GM18520 (cell line): Measurements from ENCODE around the gene SASH1.
A peak's percentile ranks its signal among the peaks of the same experiment; 100 is the strongest.

ENCODE experiments used
- ATAC-seq: cut with Tn5 transposase; IDR thresholded peaks from one replicate; pipeline ENCODE4 v1.9.1; 2021; ENCODE audit not compliant: unreplicated experiment

Gene SASH1

GRCh38 chr6:148516217-148516616 is 173.6 kb downstream of the SASH1 start:
- no peak for ATAC-seq

DNA sequence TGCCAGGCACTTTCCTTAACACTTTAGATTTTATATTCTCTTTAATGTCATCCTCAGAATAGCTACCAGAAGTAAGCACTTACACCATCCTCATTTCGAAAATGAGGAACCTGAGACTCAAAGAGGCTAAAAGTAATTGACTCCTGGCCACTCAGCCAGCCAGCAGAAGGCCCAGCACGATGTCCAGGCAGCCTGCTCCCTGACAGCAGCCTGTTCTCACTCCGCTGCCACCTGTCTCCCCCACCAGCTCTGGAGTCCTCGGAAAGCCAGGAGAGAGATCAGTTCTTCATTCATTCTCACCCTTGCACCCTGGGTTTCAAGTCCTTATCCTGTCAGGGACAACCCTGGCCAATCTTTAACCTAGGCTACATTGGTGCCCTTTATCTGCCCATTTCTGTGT is 174.0 kb downstream of the SASH1 start:
- no peak for ATAC-seq

GRCh38 chr6:148517470-148517869 is 174.8 kb downstream of the SASH1 start:
- no peak for ATAC-seq

GRCh38 chr6:148518511-148519156 is 176.0 kb downstream of the SASH1 start:
- ATAC-seq: no peak

- ATAC-seq: peak; percentile 85
Measured at GRCh38 chr6:148520109-148520841, 177.6 kb downstream of the SASH1 start.

DNA sequence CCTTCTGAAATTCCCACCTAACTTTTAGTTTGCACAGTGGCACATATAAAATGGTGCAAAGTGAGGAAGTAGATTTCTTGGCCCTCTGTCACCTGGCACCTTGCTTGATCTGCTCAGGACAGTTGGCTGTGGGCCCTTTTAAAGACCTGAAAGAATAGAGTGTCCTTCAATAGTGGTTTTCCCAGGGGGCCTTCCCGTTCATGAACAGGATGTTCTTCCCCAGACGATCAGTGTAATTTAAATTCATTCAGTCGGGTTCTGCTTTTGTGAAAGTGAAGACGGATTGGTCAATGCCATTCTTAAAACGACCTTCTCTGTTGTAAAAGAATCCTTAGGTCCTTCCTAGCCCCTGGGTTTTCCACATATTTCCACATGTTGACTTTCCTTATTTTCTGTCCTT is 178.5 kb downstream of the SASH1 start:
- ATAC-seq: no peak

DNA sequence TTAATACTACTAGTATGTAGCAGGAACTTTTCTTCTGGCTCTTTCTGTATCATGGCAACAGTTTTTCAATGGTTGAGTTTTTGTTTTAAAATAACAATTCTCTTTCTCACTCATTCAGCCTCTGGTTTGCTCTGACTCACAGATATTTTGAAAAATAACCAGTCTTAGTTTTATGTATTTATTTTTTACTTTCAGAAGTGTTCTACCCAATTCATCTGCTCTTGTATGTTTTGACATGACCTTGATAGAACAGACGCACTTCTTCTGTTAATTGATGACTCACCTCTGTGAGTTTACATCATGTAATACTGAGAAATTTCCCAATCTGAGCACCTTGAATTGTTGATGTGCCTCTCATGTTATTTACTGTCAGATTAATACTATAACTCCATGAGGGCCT is 178.9 kb downstream of the SASH1 start:
- ATAC-seq: no peak

DNA sequence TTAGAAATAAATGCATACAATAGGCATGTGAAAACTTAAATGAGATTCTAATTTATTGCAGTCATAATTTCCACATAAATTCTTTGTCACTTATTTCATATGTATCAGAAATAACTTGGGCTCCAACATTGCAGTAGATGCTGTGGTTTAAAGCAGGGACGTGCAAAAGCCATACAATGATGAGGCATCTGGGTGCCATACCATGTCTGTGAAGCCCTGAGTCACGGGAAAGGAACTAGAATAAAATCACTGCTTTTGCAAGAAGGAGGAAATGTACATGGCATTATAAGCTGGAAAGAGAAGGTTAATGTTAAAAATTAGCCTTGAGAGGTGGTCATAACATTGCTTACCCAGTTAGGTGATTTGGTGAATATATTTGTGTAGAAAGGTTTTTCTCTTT is 180.4 kb downstream of the SASH1 start:
- no peak for ATAC-seq

DNA sequence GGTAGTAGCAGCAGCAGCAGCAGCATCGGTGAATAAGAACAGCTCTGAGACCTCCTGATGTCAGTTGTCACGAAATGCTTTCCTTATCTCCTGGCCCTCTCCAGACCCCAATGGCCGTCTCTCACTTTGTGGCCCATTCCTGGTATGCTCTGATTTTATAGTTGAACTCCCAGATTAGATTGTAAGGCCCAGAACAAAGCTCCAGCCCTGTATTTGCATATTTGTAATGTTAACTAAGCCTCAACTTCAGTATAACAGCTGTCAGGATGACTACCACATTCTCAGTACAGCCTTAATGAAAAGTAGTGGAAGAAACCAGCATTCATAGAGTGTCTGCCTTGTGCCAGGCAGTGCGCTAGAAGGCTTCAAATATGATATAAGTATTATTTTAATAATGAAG is 180.9 kb downstream of the SASH1 start:
- ATAC-seq: no peak

DNA sequence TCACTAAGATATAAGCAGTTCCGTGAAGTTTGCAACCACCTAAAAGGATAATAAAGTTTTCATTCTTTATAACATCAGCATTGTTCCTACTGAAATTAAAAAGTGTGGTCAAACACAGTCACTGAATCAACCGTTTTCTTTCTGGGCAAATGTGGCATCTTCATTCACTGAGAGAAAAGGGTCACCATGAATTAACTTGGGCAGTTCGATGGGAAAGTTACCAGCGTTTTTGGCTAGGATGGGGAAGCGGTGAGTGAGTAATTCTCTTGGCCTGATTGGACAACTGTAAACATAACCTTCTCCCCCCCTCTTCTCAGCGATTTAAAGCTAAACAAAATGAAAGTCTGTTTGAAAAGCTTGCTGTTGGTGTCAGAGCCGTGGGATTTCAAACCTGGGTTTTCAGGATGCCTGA is 181.8 kb downstream of the SASH1 start:
- ATAC-seq: no peak

DNA sequence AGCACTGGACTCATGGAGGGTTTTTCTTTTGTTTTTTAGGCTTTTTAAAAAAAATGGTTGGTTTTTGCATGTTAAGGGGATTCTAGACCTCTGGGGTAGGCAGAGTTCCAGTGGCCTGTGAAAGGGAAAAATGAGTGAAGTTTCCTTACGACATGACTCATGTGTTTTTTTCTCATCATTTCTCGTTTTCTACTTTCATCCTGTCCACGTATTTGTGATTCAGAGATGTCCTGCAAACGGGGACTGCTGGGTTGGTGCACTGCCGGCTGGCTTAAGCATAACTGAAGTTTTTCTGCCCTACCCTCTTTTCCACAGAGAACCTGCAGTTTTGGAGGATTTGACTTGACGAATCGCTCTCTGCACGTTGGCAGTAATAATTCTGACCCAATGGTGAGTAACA is 182.3 kb downstream of the SASH1 start:
- ATAC-seq: no peak

- no peak for ATAC-seq
Measured at GRCh38 chr6:148525453-148525852, 182.8 kb downstream of the SASH1 start.

- no peak for ATAC-seq
Measured at GRCh38 chr6:148526145-148526544, 183.5 kb downstream of the SASH1 start.

DNA sequence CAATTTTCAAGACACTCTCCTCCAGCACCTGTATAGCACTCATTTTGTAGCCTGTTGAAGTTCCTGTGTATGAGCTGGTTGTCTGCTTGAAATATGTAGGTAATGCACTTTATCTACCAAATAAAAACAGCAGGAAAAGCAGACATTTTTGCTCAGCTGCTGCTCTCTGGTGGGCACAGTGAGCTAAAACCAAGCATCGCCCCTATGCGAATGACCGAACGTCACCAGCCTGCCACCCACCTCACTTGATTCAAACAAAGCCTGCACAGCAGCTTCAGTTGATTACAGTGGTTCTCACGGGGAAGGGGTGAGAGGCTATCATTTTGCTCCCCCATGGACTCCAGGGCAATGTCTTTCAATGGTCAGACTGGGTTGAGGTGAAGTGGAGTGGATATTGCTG is 185.7 kb downstream of the SASH1 start:
- ATAC-seq: no peak

DNA sequence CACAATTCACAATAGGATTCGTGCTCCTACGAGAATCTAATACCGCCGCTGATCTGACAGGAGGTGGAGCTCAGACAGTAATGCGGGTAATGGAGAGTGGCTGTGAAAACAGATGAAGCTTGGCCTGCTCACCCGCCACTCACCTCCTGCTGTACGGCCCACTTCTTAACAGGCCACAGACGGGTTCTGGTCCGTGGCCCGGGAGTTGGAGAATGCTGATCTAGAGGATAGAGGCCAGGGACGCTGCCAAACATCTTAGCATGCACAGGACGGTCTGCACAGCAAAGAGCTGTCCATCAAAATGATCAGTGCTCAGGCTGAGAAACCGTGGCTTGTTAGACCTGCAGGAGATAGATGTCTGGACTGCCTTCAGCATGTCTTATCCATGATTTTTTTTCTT is 186.4 kb downstream of the SASH1 start:
- no peak for ATAC-seq

- peak; percentile 78 for ATAC-seq
Measured at GRCh38 chr6:148530394-148530953, 187.8 kb downstream of the SASH1 start.

- no peak for ATAC-seq
Measured at GRCh38 chr6:148530976-148531375, 188.3 kb downstream of the SASH1 start.

DNA sequence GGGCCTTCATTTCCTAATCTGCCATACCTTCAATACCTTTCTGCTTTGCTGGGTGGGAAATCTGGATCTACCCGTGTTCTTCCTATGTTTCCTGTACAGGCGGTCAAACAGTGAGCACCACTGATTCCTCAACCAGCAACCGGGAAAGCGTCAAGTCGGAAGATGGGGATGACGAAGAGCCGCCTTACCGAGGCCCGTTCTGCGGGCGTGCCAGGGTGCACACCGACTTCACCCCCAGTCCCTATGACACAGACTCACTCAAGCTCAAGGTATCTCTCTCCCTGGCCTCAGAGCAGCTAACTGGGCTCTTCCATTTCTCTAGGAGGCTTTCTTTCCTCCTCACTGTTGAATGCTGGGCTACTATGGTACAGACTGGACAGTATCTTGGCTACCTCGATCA is 190.1 kb downstream of the SASH1 start:
- no peak for ATAC-seq

DNA sequence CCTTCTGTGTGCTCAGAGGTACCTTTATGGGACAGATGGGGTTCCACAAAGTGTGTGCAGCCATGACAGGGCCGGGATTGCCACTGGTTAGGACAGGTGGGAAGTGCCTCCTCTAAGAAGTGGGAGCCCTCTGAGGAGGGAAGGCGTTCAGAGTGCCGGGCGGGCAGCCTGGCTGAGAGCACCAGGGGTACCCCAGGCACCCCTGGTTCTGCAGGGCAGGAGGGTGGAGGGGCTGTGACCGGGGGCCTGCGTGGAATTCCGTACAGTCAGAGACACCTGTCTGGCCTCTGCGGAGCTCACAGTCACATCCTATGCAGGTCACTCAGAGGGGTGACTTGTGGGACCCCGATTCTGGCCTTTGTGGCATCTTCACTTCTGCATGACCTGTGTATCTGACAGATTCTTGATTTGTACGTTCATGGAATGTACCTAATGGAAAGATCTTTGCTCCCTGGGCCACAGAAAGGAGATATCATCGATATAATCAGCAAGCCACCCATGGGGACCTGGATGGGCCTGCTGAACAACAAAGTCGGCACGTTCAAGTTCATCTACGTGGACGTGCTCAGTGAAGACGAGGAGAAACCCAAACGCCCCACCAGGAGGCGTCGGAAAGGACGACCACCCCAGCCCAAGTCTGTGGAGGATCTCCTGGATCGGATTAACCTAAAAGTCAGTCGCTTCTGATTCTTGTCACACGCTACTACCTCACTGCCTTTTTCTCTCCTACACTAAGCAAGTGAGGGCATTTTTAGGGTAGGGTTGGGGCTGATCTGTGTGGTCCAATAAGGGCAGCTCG is 190.9 kb downstream of the SASH1 start:
- ATAC-seq: no peak

DNA sequence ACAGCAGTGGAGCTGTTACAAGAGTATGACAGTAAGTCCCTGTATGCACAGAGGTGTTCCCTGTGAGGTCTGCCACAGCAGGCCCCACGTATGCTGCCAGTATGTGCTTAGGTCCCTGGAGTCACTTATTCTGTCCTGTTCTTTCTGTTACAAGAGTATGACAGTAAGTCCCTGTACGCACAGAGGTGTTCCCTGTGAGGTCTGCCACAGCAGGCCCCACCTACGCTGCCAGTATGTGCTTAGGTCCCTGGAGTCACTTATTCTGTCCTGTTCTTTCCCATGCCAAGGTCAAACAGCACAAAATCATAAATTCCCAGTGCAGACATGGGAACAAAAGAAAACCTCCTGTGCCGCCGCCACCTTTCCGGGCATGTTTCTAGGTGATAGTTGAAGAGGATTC is 192.2 kb downstream of the SASH1 start:
- ATAC-seq: no peak

- no peak for ATAC-seq
Measured at GRCh38 chr6:148535381-148535780, 192.7 kb downstream of the SASH1 start.

DNA sequence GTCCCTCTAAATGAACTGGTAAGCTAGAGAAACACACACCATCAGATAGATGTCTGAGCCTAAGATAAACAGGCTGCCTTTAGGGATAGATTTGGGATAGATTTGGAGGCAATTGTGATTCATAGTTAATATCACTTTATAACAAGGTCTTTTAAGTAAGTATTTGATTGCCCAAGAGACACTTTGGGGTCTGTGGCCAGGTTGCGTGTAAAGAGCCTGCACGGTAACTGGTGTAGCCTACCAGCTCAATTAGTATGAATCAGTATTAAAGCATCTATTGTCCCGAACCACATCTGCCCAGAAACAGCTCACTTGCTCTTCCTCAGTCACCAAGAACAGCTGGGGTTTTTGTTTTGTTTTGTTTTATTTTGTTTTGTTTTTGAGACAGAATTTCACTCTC is 193.3 kb downstream of the SASH1 start:
- ATAC-seq: no peak
